Hepatocyte (in vitro differentiated cells): ENCODE measurements around the gene ARHGDIB.

Experiments used
- EZH2 ChIP-seq: fragments of 200-600 bp; sonication (generic); IDR thresholded peaks from 2 replicates; pipeline ENCODE4 v1.6.1; 2016; ENCODE audit warnings: antibody characterized with exemption, mild to moderate bottlenecking, borderline replicate concordance
- TF ChIP-seq, protein P1 (sequence below): fragments of 200-600 bp; sonication (generic); IDR thresholded peaks from 2 replicates; pipeline ENCODE4 v1.5.1; 2016; ENCODE audit warnings: antibody characterized with exemption, mild to moderate bottlenecking; ENCODE audit not compliant: poor library complexity

DNA sequence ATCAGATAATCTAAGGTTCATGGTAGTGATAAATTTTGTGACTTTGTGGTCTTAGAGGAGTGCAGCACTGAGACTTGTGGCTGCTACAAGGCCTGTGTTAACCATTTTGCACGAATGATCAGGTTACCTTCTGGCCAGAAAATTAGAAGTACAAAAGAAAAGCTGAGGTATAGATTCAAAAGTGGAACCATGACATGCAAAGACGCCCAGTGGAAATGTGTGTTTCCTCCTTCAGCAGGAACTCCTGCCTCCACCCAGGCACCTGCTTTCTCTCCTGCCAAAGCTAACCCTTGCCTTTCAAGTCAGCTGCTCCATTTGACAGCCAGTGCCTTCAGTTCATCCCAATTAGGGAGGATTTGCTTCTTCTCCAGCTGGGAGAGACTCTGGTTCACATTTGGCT is 21.6 kb upstream of the ARHGDIB start:
- TF ChIP-seq, protein P1, sequence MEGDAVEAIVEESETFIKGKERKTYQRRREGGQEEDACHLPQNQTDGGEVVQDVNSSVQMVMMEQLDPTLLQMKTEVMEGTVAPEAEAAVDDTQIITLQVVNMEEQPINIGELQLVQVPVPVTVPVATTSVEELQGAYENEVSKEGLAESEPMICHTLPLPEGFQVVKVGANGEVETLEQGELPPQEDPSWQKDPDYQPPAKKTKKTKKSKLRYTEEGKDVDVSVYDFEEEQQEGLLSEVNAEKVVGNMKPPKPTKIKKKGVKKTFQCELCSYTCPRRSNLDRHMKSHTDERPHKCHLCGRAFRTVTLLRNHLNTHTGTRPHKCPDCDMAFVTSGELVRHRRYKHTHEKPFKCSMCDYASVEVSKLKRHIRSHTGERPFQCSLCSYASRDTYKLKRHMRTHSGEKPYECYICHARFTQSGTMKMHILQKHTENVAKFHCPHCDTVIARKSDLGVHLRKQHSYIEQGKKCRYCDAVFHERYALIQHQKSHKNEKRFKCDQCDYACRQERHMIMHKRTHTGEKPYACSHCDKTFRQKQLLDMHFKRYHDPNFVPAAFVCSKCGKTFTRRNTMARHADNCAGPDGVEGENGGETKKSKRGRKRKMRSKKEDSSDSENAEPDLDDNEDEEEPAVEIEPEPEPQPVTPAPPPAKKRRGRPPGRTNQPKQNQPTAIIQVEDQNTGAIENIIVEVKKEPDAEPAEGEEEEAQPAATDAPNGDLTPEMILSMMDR: no peak
- no peak for TF ChIP-seq EZH2
